ENCODE data around the gene CNKSR3.

- TF ChIP-seq, protein P1, sequence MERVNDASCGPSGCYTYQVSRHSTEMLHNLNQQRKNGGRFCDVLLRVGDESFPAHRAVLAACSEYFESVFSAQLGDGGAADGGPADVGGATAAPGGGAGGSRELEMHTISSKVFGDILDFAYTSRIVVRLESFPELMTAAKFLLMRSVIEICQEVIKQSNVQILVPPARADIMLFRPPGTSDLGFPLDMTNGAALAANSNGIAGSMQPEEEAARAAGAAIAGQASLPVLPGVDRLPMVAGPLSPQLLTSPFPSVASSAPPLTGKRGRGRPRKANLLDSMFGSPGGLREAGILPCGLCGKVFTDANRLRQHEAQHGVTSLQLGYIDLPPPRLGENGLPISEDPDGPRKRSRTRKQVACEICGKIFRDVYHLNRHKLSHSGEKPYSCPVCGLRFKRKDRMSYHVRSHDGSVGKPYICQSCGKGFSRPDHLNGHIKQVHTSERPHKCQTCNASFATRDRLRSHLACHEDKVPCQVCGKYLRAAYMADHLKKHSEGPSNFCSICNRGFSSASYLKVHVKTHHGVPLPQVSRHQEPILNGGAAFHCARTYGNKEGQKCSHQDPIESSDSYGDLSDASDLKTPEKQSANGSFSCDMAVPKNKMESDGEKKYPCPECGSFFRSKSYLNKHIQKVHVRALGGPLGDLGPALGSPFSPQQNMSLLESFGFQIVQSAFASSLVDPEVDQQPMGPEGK (CRISPR knock-in tag; IDR thresholded peaks at IDR 0.05; ENCODE audit: borderline replicate concordance) = no peak
- no peak for TF ChIP-seq ZNF8 (CRISPR knock-in tag; IDR thresholded peaks at IDR 0.05)
Measured at GRCh38 chr6:154539593-154540269, 29.2 kb upstream of the CNKSR3 start.

Measured in SK-N-SH treated with all-trans-retinoic acid at 6 μM for 48 hours (cell line).